Measurements from ENCODE around the gene CCDC85A. TPM values are rescaled to one million over a fixed set of nuclear protein-coding genes. Genes with fewer than 3 reads are reported as not detected.

Gene CCDC85A
- total RNA-seq, 4 donors from 2014 or later = 0.20 to 1.1 (median 0.92) TPM

GRCh38 chr2:56266761-56267414 lies 83.1 kb downstream of the CCDC85A start:
- 52 to 76% methylated on average over 4 to 5 of the region's 5 CpGs for WGBS, 2 donors (ENCODE audit: low coverage in 1 of 2)
- Histone ChIP-seq H3K9me3 (no peaks in the 10 kb centered on the region), H3K27me3 (no peaks in the 10 kb centered on the region), H3K4me3 (no peak overlapping the region), H3K27ac (no peak overlapping the region), H3K4me1 (no peaks in the 10 kb centered on the region), H3K36me3 (no peaks in the 10 kb centered on the region)
- intact Hi-C loops (cut with DNase I; ENCODE audit: low total_unique reads) = no loop called here
- TF ChIP-seq, protein P1, sequence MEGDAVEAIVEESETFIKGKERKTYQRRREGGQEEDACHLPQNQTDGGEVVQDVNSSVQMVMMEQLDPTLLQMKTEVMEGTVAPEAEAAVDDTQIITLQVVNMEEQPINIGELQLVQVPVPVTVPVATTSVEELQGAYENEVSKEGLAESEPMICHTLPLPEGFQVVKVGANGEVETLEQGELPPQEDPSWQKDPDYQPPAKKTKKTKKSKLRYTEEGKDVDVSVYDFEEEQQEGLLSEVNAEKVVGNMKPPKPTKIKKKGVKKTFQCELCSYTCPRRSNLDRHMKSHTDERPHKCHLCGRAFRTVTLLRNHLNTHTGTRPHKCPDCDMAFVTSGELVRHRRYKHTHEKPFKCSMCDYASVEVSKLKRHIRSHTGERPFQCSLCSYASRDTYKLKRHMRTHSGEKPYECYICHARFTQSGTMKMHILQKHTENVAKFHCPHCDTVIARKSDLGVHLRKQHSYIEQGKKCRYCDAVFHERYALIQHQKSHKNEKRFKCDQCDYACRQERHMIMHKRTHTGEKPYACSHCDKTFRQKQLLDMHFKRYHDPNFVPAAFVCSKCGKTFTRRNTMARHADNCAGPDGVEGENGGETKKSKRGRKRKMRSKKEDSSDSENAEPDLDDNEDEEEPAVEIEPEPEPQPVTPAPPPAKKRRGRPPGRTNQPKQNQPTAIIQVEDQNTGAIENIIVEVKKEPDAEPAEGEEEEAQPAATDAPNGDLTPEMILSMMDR (IDR thresholded peaks at IDR 0.05) = no peak
- TF ChIP-seq EP300 (IDR thresholded peaks at IDR 0.05; ENCODE audit: low read depth) (no peak), POLR2A (IDR thresholded peaks at IDR 0.05) (no peak), POLR2AphosphoS5 (IDR thresholded peaks at IDR 0.05) (no peak)
- no peak for DNase-seq
- in situ Hi-C loops (cut with MboI; ENCODE audit: low pct_ligation_motif_present in 1 of 4, low pct_unique_long_range_greater_than_20kb in 1 of 4, low sequenced_read_pairs in 3 of 4) = no loop called here

DNA sequence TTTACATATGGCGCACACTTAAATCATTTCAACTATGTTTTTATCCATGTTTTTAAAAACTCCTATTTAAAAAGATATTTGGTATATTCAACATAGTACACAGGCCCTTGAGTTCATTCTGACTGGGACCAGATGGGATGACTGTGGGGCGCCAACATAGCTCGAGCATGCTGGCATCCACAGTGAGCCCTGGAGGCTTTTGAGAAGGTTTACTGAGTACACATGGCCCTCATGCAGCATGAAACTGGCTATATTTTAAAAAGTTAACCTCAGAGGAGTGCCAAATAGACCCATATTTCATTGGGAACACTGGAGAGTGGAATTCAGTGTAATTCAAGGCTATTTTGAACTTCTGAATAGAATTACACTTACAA lies 83.6 kb downstream of the CCDC85A start:
- Histone ChIP-seq H3K4me3 (no peak overlapping the region), H3K36me3 (no peaks in the 10 kb centered on the region), H3K4me1 (no peaks in the 10 kb centered on the region), H3K27ac (no peak overlapping the region), H3K9me3 (no peaks in the 10 kb centered on the region), H3K27me3 (no peaks in the 10 kb centered on the region)
- intact Hi-C loops (cut with DNase I; ENCODE audit: low total_unique reads) = no loop called here
- in situ Hi-C loops (cut with MboI; ENCODE audit: low pct_ligation_motif_present in 1 of 4, low pct_unique_long_range_greater_than_20kb in 1 of 4, low sequenced_read_pairs in 3 of 4) = no loop called here
- DNase-seq = no peak
- TF ChIP-seq, protein P1 (IDR thresholded peaks at IDR 0.05) = no peak
- TF ChIP-seq POLR2A (IDR thresholded peaks at IDR 0.05) = no peak
- no peak for TF ChIP-seq POLR2AphosphoS5 (IDR thresholded peaks at IDR 0.05)
- no peak for TF ChIP-seq EP300 (IDR thresholded peaks at IDR 0.05; ENCODE audit: low read depth)
- WGBS, 2 donors (ENCODE audit: low coverage in 1 of 2) = 87 to 93% methylated on average over 3 of the region's 3 CpGs

- Histone ChIP-seq H3K27me3 (no peaks in the 10 kb centered on the region), H3K27ac (no peak overlapping the region), H3K9me3 (no peaks in the 10 kb centered on the region), H3K4me3 (no peak overlapping the region), H3K4me1 (no peaks in the 10 kb centered on the region), H3K36me3 (no peaks in the 10 kb centered on the region)
- in situ Hi-C loops (cut with MboI; ENCODE audit: low pct_ligation_motif_present in 1 of 4, low pct_unique_long_range_greater_than_20kb in 1 of 4, low sequenced_read_pairs in 3 of 4) (no loop called here), intact Hi-C loops (cut with DNase I; ENCODE audit: low total_unique reads) (no loop called here)
- TF ChIP-seq, protein P1 (IDR thresholded peaks at IDR 0.05) = no peak
- TF ChIP-seq EP300 (IDR thresholded peaks at IDR 0.05; ENCODE audit: low read depth) (no peak), POLR2A (IDR thresholded peaks at IDR 0.05) (no peak), POLR2AphosphoS5 (IDR thresholded peaks at IDR 0.05) (no peak)
- WGBS, 2 donors (ENCODE audit: low coverage in 1 of 2) = 75% methylated on average over 2 of the region's 2 CpGs
- DNase-seq = no peak
Observed at GRCh38 chr2:56268856-56269255, 85.1 kb downstream of the CCDC85A start.

DNA sequence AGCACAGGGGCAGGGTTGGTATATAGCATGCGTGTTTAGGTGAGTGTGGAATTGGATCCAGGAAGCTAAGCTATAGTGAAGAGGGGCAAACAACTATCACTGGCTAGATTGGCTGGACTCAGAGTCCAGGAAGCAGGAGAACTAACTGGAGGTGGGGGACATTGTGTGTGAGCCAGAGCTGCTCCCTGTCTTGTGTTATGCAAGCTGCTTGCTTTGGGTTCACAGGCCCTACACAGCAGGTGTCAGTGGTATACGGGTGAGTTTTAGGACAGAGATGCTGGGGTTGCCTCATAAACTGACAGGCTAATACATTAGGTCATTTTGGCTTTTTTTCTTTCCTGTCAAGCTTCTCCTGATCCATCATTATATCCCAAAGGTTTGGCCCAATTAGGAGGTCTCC lies 87.5 kb downstream of the CCDC85A start:
- no peaks in the 10 kb centered on the region for H3K36me3 ChIP-seq
- intact Hi-C loops (cut with DNase I; ENCODE audit: low total_unique reads) = no loop called here
- DNase-seq = no peak
- TF ChIP-seq POLR2A (IDR thresholded peaks at IDR 0.05) (no peak), EP300 (IDR thresholded peaks at IDR 0.05; ENCODE audit: low read depth) (no peak), POLR2AphosphoS5 (IDR thresholded peaks at IDR 0.05) (no peak)
- TF ChIP-seq, protein P1 (IDR thresholded peaks at IDR 0.05) = no peak
- H3K4me3 ChIP-seq = no peak overlapping the region
- no peaks in the 10 kb centered on the region for H3K27me3 ChIP-seq
- in situ Hi-C loops (cut with MboI; ENCODE audit: low pct_ligation_motif_present in 1 of 4, low pct_unique_long_range_greater_than_20kb in 1 of 4, low sequenced_read_pairs in 3 of 4) = no loop called here
- no peaks in the 10 kb centered on the region for H3K4me1 ChIP-seq
- H3K9me3 ChIP-seq = no peaks in the 10 kb centered on the region
- 76 to 100% methylated on average over 1 to 2 of the region's 2 CpGs for WGBS, 2 donors (ENCODE audit: low coverage in 1 of 2)
- no peak overlapping the region for H3K27ac ChIP-seq

Measured in transverse colon (tissue), 4 donors.